Astrocyte of the hippocampus (primary cell): Measurements from ENCODE around the gene RSPH1.

ENCODE experiments used
- DNase-seq: peaks from one replicate; pipeline ENCODE4 v3.0.0; 2011; ENCODE audit warnings: low read depth, low spot score

The RSPH1 gene

GRCh38 chr21:42467140-42467983 lies 28.7 kb downstream of the RSPH1 start:
- peak; percentile 36 for DNase-seq

GRCh38 chr21:42466700-42467099 lies 29.3 kb downstream of the RSPH1 start:
- DNase-seq: no peak

- DNase-seq: no peak
Observed at GRCh38 chr21:42465803-42466127, 30.3 kb downstream of the RSPH1 start.

- DNase-seq: no peak
Observed at GRCh38 chr21:42465008-42465802, 30.8 kb downstream of the RSPH1 start.

GRCh38 chr21:42463861-42464515 lies 32.0 kb downstream of the RSPH1 start:
- DNase-seq: peak; percentile 52

- DNase-seq: no peak
Observed at GRCh38 chr21:42461881-42462877, 33.8 kb downstream of the RSPH1 start.

GRCh38 chr21:42461185-42461520 lies 34.9 kb downstream of the RSPH1 start:
- DNase-seq: no peak

GRCh38 chr21:42460391-42461184 lies 35.4 kb downstream of the RSPH1 start:
- no peak for DNase-seq

GRCh38 chr21:42459546-42460215 lies 36.3 kb downstream of the RSPH1 start:
- DNase-seq: no peak

GRCh38 chr21:42459082-42459460 lies 37.0 kb downstream of the RSPH1 start:
- DNase-seq: no peak

- DNase-seq: no peak
Observed at GRCh38 chr21:42456457-42456856, 39.6 kb downstream of the RSPH1 start.

GRCh38 chr21:42455754-42456440 lies 40.1 kb downstream of the RSPH1 start:
- no peak for DNase-seq

GRCh38 chr21:42455196-42455595 lies 40.8 kb downstream of the RSPH1 start:
- no peak for DNase-seq

- no peak for DNase-seq
Observed at GRCh38 chr21:42454786-42455185, 41.2 kb downstream of the RSPH1 start.

GRCh38 chr21:42453986-42454570 lies 41.9 kb downstream of the RSPH1 start:
- DNase-seq: no peak

- DNase-seq: no peak
Observed at GRCh38 chr21:42453224-42453985, 42.6 kb downstream of the RSPH1 start.

GRCh38 chr21:42452401-42453223 lies 43.4 kb downstream of the RSPH1 start:
- DNase-seq: no peak
